GM18520 (cell line): ENCODE data around the gene BRINP2.

Experiments used
- ATAC-seq: cut with Tn5 transposase; IDR thresholded peaks from one replicate; pipeline ENCODE4 v1.9.1; 2021; ENCODE audit not compliant: unreplicated experiment

The BRINP2 gene

GRCh38 chr1:177219554-177220458 is 49.0 kb downstream of the BRINP2 start:
- no peak for ATAC-seq

GRCh38 chr1:177223359-177223758 is 52.6 kb downstream of the BRINP2 start:
- no peak for ATAC-seq

- no peak for ATAC-seq
Observed at GRCh38 chr1:177227978-177228692, 57.4 kb downstream of the BRINP2 start.

GRCh38 chr1:177228693-177229065 is 57.9 kb downstream of the BRINP2 start:
- ATAC-seq = no peak

GRCh38 chr1:177229781-177230180 is 59.0 kb downstream of the BRINP2 start:
- no peak for ATAC-seq

GRCh38 chr1:177230228-177231016 is 59.7 kb downstream of the BRINP2 start:
- ATAC-seq = no peak

- ATAC-seq = no peak
Observed at GRCh38 chr1:177235350-177235749, 64.6 kb downstream of the BRINP2 start.

GRCh38 chr1:177236962-177237361 is 66.2 kb downstream of the BRINP2 start:
- no peak for ATAC-seq

GRCh38 chr1:177238967-177239366 is 68.2 kb downstream of the BRINP2 start:
- ATAC-seq = no peak

- no peak for ATAC-seq
Observed at GRCh38 chr1:177239792-177240191, 69.0 kb downstream of the BRINP2 start.

GRCh38 chr1:177243773-177244172 is 73.0 kb downstream of the BRINP2 start:
- no peak for ATAC-seq

GRCh38 chr1:177246710-177247580 is 76.2 kb downstream of the BRINP2 start:
- ATAC-seq = no peak

GRCh38 chr1:177247623-177248176 is 76.9 kb downstream of the BRINP2 start:
- no peak for ATAC-seq

GRCh38 chr1:177248258-177248657 is 77.5 kb downstream of the BRINP2 start:
- no peak for ATAC-seq

GRCh38 chr1:177249231-177249630 is 78.5 kb downstream of the BRINP2 start:
- no peak for ATAC-seq

- no peak for ATAC-seq
Observed at GRCh38 chr1:177252877-177253276, 82.1 kb downstream of the BRINP2 start.

- ATAC-seq = no peak
Observed at GRCh38 chr1:177255411-177255810, 84.7 kb downstream of the BRINP2 start.

GRCh38 chr1:177256153-177257075 is 85.7 kb downstream of the BRINP2 start:
- no peak for ATAC-seq

GRCh38 chr1:177257128-177257527 is 86.4 kb downstream of the BRINP2 start:
- no peak for ATAC-seq
